Ecto neural progenitor cell (in vitro differentiated cells): ENCODE results near the gene CRNKL1.

Experiments
- DNase-seq: peaks from one replicate; pipeline ENCODE4 v3.0.0-alpha.2; 2018; ENCODE audit warnings: low spot score

Gene CRNKL1

DNA sequence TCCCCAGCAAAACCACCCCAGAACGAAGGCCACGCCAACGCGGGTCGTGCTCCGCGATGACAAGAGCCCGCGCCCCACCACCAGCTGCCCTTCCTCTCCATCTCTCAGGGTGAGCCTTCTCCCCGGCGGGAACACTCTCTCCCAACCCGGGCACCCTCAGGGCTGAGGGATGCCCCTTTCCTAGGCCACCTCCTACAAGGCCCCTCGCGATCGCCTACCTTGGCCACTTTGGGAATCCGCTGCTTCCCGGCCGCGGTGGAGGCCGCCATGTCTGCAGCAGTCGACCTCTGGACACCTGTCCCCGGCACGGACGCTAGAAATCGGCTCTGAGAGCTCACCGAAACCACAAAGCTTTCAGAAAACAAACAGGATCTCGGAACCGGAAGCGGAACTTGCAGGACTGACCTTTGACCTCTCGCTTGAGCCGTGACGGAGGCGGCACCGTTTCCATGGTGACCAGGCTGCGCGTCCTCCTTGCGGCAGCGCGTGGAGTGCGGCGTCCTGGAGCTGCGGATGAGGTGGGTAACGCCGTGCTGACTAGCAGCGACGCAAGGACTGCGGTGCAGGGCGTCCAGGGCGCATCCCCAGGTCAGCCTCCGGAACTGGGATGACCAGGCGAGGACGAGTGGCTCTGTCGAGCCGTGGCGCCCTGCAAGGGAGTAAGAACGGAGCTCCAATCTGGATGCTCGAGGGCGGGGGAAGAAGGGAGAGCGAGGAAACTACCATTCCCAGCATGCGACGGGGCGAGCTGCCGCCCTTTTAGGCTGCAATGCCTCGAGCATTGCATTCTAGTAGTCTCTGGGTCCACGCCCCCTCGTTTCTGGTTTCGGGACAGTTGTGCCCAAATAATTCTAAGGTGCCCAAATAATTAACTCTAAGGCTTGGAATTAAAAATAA is at the start of gene CRNKL1, which contains the start of gene CFAP61:
TSS of gene CRNKL1 (minus strand) at position 393 of the 897 bp plus-strand sequence. CDS start at position 269, 124 bp downstream.
TSS of gene CFAP61 (plus strand) at position 459 of the 897 bp plus-strand sequence. CDS start 4,122 bp downstream, outside the sequence.
- DNase-seq = peak; percentile 98

GRCh38 chr20:20100881-20101280 is 48.6 kb upstream of the CRNKL1 start:
- DNase-seq = no peak

DNA sequence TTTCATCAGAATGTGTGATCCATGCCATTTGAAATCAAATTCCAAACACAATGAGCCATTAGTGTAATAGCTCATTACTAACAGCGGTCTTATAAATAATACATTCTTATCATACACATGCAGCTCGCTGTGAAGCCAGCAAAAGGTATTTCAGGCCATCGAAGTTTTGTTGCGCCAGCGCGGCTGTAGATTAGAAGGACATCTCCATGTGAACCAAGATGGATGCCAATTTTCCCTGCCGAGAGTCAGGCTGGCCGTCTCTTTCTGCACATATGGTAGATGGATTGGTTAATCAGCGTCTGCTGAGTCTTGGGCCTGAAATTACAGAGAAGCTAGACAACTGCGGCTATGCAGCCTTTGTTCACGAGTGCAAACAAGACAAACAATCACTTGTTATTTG is 44.2 kb upstream of the CRNKL1 start:
- DNase-seq = no peak

DNA sequence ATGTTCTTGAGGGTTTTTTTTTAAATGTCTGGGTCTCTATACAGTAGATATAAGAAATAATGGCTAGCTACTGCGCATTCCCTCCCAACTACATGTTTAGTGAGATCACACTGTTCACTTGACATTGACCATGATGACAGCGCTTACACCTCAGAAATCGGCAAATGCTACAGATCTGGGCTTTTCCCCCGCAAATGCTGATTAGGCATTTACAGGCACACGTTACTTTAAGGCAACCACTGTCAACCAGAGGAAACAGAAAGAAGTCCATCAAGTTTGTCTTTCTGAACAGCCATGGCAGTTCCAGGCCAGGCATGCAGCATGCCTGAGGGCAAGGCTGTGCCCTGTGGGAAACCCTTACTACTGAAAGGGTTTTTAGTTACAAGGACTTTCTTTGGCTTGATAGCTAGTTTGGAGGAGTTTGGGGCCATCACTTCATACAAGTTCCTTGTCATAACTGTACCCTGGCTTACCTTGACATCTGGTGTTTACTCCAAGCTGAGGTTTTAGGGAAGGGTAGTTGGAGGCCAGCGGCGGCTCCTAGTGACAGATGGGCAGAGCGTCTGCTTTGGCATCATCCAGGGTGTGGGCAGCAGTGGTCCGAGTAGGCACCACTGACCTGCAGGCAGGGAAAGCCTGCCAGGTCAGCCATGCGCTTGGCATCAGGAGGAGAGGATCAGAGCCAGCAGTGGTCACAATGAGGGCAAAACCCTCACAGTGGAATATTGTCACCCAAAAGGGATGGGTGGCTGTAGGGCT is 43.0 kb upstream of the CRNKL1 start:
- no peak for DNase-seq

DNA sequence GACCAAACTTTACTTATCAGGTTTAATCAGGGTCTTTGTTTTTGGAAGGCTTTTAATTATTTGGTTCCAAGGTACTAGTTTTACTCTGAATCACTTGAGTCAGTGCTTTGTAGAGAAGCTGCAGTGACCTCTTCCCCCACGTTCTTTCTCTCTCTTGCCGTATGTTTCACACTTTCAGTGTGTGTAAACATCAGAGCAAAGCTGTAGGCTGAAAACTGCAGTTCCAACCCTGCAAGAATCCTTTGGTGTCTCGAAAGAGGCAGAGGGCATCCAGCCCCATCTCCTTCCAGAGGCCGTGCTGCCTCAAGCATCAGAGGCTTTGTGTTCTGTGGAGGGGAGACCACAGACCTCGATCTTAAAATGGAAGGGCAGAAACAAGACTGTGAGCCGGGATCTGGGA is 42.1 kb upstream of the CRNKL1 start:
- no peak for DNase-seq

- DNase-seq = no peak
Measured at GRCh38 chr20:20092827-20093226, 40.6 kb upstream of the CRNKL1 start.

DNA sequence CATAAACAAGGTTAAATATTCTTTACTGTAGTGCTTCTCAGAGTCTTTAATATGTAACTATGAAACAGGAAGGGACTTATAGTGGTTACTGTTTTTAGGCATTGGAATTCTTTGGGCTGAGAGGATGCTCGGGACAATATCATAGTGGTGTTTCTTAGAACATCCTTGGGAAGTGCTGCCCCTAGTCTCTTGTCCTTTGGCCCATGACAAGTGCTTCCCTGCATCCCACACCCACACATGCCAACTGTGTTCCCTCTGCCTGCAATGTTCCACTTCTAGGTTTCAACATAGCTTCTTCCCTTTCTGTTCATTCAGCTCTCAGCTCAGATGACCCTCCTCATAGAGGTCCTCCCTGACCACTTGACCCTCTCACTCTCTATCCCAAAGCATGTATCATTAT is 37.7 kb upstream of the CRNKL1 start:
- no peak for DNase-seq

GRCh38 chr20:20089018-20089417 is 36.8 kb upstream of the CRNKL1 start:
- DNase-seq = no peak

DNA sequence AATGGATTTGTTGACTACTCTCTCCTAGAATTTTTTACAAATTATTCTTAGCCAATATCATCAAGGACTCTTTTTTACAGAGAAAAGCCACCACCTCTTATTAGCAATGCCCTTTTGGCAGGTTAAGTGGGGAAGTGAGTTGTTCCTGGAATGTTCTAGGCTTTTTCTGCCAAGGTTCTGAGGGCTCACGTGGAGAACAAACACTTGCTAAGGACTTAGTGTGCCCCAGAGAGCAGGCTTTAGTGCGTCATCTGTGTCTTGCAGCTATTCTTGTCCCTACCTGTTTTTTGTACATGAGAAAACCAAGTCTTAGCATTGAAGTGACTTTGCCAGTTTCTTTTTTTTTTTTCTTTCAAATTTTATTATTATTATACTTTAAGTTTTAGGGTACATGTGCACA is 33.5 kb upstream of the CRNKL1 start:
- no peak for DNase-seq

DNA sequence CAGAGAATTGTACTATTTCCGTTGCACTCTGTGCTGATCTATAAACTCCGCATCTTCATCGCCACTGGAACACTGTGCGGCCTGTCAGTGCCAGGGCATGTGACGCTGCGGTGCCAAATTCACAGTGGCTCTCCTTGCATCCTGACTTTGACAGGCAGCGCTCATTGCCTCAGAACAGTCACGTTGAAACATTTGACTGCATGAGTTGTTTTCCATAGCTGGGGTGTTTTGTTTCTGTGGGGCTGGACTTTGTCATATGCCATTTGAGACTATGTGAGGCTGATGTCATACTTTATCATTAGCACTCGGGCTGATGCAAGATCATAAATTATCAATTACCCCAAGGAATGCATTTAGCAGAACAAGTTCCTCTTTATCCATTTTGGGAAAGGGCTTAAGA is 32.8 kb upstream of the CRNKL1 start:
- no peak for DNase-seq

DNA sequence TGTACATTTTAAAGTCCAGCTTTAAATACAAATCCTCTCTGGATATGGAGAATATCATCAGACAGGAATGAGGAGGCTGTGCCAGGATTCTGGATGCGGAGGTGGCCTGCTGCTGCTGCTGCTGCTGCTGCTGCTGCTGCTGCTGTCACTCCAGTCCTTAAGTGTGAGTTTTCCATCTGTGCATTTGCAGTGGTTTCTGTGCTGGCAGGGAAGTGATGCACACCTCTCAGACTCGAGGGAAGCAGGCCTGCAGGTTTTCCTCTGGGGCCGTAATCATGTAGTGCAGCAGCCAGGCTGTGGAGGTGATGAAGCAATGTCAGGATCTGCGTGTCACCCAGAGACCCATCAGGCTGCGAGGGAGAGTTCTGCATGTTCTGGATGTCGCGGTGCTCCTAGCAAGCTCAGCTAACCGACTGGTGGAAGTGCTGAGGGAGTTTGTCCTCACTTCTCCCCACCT is 32.1 kb upstream of the CRNKL1 start:
- no peak for DNase-seq

DNA sequence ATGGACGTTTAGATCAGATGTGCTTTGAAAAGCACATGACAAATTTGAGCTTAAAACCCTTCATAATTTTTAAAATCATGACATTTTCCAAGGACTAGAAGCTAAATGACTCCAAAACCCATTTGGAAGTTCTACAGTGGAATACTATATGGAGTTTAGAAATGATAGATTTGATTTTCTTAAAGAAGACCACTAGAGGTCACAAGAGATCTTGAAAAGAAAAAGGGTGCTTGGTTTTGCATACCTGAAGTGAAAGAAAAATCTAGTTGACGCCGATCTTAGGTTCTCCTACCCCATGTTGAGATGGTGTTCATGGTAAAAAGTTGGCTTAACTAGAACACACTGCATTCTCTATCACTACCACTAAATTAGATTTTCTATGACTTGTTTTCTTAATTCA is 31.5 kb upstream of the CRNKL1 start:
- DNase-seq = peak; percentile 3

DNA sequence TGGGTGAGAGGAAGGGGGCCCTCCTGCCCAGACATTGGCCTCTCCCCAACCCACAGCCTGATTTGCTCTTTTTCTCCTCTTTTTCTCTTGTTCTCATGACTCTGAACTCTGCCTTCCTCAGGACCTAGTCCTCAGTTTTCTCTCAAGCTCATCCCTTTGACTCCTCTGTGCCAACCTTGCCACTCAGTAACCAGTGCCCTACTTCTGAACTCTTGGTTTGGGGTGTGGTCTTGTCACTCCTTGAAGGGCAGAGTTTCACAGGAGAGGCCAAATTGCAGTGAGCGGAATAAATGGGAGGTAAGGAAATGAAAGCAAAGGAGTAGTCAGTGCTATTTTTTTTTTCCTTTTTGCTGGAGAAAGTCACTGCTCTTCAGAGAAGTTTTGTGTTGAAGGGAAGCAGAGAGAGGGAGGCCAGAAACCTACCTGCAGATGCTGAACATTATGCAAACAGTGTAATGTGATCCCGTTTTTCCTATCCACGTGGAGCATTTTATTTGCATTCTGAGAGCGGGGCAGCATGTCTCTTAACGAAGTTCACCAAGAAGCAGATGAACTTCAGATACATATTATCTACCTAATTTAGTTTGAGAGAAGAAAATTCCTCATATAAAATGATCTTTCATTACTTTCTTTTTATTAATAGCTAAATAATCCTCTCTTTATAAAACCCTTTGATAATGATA is 27.0 kb upstream of the CRNKL1 start:
- DNase-seq = no peak

- DNase-seq = no peak
Measured at GRCh38 chr20:20078041-20078440, 25.8 kb upstream of the CRNKL1 start.

- no peak for DNase-seq
Measured at GRCh38 chr20:20076297-20077065, 24.2 kb upstream of the CRNKL1 start.

DNA sequence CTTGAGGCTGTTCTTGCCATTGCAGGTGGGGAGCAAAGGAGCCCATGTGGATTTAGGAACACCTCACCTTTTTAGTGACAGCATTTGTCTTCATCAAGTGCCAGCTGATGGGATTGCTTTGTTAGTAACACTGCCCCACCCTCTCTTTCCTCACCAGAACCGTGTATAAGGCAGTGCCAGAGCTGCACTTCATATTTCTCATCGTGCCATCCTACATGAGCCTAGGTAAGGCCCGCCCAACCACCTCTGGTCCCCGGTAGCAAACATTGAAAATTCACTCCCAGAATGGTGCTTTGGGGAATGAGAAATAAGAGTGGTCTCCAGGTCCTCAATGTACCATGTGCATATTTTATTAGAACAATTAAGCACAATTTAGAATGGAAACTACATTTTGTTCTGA is 22.8 kb upstream of the CRNKL1 start:
- DNase-seq = no peak

GRCh38 chr20:20073801-20074371 is 21.6 kb upstream of the CRNKL1 start:
- no peak for DNase-seq

- no peak for DNase-seq
Measured at GRCh38 chr20:20070871-20071726, 18.8 kb upstream of the CRNKL1 start.

GRCh38 chr20:20065361-20065760 is 13.1 kb upstream of the CRNKL1 start:
- no peak for DNase-seq
